SJSA1 (cell line): ENCODE data around the gene GREM1. TPM values are rescaled to one million over a fixed set of nuclear protein-coding genes. Genes with fewer than 3 reads are reported as not detected.

ENCODE experiments used
- total RNA-seq: library from RNA; depleted of rRNA; stranded (reverse); fragments of >200 nt; shearing (Covaris generic); gene quantifications from 2 replicates; pipeline ENCODE4 v1.2.3, GENCODE V29; 2014; rRNA removed

Gene GREM1
- total RNA-seq, 1 experiment from 2014 or later: 12.8 TPM

Other genes starting within 250 kb of the GREM1 start
- 1.9 and 2.5 TPM in 2 replicates for gene GOLGA8N, start 124.5 kb upstream of the GREM1 start, total RNA-seq
- 68.8 and 97.8 TPM in 2 replicates for gene ARHGAP11A, start 102.5 kb upstream of the GREM1 start, total RNA-seq
- gene SCG5, start 76.3 kb upstream of the GREM1 start, total RNA-seq: 0.87 TPM in 1 of 2 replicates, not detected in the other